Stimulated activated CD4-positive, alpha-beta T cell treated with anti-CD3 and anti-CD28 coated beads, Interleukin-2, amount 100 ng/mL, for 48 hours (primary cell): ENCODE measurements around the gene MOGAT3.
"Not testable (repeated sequence)": the region's sequence is repeated elsewhere in the genome, so short reads cannot be mapped to it uniquely, and the experiment has no call there.

Source experiments
- DNase-seq, 2 donors: peaks; one replicate each; pipeline ENCODE4 v3.0.0-alpha.2; 2020

MOGAT3 gene

DNA sequence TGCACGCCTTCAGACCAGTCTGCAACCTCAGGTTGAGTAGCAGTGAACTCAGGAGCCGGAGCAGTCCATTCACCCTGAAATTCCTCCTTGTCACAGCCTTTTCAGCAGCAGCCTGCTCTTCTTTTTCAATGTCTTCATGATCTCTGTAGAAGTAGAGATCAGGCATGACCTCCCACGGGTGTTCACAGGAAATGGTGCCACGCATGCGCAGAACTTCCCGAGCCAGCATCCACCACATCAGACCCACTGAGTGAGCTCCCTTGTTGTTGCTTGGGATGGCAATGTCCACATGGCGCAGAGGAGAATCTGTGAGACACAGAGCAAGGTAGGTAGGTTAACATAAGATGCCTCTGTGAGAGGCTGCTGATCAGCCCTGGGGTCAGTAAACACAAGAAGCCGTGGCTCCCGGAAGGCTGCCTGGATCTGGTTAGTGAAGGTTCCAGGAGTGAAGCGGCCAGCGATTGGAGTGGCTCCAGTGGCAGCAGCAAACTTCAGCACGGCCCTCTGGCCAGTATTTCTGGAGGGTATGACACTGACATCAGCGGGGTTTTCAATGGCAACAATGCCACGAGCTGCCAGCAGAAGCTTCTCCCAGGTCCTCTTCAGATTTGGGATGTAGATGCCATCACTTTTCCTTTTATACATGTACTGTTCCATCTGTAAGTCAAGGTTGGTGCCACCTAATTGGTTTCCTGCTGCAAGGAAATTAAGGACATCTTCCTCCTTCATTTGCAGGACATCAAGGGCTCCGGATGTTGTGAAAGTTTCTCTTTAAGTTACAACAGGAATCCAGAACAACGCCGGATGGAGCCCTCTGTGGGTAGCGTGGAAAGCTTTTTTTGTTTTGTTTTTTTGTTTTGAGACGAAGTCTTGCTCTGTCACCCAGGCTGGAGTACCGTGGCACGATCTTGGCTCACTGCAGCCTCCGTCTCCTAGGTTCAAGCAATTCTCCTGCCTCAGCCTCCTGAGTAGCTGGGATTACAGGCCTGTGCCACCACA is 3.2 kb upstream of the MOGAT3 start:
- DNase-seq: not testable (repeated sequence)

- no peak for DNase-seq
Observed at GRCh38 chr7:101202603-101202918, 1.7 kb upstream of the MOGAT3 start.

GRCh38 chr7:101201695-101202602 is 1.1 kb upstream of the MOGAT3 start:
- DNase-seq: no peak

DNA sequence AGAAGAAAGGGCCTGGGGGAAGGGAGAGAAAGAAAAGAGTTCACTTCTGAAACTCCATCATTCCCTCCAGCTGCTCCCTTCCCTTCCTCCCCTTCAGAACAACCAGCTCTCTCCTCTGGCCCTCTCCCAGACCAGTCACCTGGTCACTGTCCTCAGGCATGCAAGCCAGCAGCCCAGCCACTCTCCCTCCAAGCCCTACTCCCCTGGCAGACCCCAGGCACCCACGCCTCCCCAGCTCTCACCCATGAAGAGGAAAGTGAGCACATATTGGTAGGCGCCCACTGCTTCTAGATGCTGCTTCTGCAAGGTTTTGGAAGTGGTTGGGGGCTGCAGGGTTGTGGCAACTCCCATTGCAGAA is 353 bp downstream of the MOGAT3 start:
- DNase-seq: no peak

- not testable (repeated sequence) for DNase-seq
Observed at GRCh38 chr7:101199522-101199921, 1.3 kb downstream of the MOGAT3 start.

GRCh38 chr7:101198476-101198875 is 2.4 kb downstream of the MOGAT3 start:
- no peak for DNase-seq

GRCh38 chr7:101197991-101198390 is 2.8 kb downstream of the MOGAT3 start:
- no peak for DNase-seq

GRCh38 chr7:101195884-101196283 is 5.0 kb downstream of the MOGAT3 start:
- DNase-seq: no peak

GRCh38 chr7:101189109-101189508 is 11.7 kb downstream of the MOGAT3 start:
- DNase-seq: no peak

GRCh38 chr7:101186844-101187428 is 13.9 kb downstream of the MOGAT3 start:
- no peak for DNase-seq

GRCh38 chr7:101186194-101186593 is 14.6 kb downstream of the MOGAT3 start:
- no peak for DNase-seq

DNA sequence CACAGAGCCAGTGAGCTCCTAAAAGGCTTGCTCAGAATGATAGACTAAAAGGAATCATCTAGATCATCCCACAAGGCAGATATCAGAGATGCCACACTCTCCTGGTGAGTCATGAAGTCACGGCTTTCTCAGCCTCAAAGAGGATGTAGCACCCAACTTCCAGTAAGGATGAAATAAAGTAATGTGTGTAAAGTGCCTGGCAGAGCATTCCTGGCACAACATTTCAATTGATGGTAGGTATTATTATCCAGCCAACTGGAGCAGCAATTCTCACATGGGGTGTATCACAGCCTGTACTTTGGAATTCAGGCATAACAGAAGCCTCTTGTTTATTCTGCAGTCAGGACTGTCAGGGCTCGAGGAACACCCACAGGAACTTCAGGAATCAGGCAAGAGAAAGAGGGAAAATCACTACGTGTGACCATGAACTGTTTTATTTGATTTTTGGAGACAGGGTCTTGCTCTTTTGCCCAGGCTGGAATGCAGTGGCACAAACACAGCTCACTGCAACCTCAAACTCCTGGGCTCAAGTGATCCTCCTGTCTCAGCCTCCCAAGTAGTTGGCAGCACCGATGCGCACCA is 15.5 kb downstream of the MOGAT3 start:
- no peak for DNase-seq

- DNase-seq: no peak
Observed at GRCh38 chr7:101180130-101180755, 20.6 kb downstream of the MOGAT3 start, which contains the start of gene NAT16. Gene NAT16, minus strand, starts transcription at chr7:101180293. Its CDS starts 5,486 bp downstream, at chr7:101174807.

GRCh38 chr7:101179713-101180112 is 21.1 kb downstream of the MOGAT3 start:
- no peak for DNase-seq

DNA sequence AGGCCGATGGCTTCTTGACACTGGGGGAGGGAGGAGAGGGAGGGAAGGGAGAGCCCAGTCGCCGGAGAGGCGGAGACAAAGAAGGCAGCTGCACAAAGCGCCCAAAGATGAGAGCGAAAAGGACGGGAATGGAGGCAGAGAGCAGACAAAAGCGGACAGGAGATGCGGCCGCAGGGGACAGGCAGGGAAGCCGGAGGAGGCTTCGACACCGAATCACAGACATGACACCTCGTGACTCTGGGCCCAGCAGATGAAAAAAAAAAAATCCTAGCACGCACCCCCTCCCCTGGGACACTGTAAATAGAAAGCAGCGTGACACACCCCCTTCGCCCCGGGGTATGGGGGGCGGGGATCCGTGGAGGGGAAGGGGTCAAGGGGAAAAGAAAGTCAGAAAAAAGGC is 21.7 kb downstream of the MOGAT3 start:
- no peak for DNase-seq

- DNase-seq: no peak
Observed at GRCh38 chr7:101177644-101178043, 23.2 kb downstream of the MOGAT3 start.

DNA sequence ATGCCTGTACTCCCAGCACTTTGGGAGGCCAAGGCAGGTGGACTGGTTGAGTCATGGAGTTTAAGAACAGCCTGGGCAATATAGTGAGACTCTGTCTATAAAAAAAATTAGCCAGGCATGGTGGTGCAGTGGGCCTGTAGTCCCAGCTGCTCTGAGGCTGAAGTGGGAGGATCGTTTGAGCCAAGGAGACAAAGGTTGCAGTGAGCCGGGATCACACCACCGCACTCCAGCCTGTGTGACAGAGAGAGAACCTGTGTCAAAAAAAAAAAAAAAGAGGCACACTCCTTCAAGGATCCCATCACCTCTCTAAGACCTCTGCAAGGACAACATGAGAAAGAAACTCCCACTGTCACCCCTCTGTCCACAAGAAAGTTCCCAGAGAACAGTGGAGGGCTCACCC is 25.2 kb downstream of the MOGAT3 start:
- no peak for DNase-seq

GRCh38 chr7:101174322-101174854 is 26.4 kb downstream of the MOGAT3 start:
- DNase-seq: no peak

- DNase-seq: peak; percentile 63 to 77
Observed at GRCh38 chr7:101173752-101174244, 27.0 kb downstream of the MOGAT3 start.

DNA sequence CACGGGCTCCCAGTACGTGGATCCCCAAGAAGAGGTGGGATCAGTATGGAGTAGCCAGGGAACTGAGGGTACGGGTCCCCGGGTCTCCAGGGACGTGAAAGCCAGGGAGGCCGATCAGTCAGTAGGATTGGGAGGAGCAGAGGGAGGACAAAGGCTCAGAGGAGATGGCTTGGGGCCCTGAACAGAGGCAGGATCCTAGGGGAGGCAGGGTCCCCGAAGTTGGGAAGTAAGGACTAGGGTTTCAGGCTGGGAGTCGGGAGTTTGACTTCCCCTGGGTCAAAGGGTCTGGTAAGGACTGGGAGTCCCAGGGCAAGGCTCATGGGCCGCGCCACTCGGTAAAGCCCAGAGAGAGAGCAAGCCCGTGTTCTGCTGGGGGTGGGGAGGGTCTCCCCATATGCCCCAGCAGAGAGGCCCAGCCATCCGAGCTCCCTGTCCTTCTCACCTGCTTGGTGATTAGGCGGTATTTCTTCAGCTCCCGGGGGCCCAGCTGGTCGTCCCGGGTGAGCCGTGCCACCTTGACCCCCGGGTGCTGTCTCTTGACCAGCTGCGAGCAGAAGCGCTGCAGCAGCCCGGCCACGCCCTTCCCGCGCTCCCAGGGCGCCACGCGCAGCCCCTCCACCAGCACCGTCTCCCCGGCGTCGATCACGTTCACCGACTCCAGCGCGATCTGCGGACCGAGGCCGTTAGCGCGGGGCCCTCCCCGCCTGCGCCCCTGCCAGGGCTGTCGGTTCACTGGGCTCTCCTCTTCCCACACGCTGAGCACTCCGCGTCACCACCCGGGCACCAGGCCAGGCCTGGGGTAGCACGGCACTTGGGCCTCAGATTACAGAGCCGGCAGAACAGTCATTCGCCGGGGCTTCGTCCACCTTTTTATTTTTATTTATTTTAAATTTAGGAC is 27.7 kb downstream of the MOGAT3 start:
- DNase-seq: no peak
